ENCODE results near the gene DLG2.

Gene DLG2

DNA sequence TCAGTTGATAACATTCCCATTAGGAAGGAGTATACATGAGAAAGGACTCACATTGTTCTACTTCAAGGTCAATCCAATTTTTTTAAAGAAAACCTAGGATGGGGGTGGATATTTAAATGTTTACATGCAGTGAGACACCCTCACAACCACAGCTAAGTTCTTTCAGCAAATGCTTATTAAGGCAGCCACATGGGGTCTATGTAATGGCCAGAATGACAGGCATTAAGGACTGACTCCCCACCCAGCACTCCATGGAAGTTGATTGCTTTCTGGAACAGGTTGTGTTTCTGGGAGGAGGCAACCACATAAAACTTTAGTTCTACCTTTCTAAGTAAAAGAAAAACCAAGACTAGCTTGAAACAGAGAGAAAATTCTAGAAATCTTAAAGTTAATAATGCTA is 1678.9 kb downstream of the DLG2 start:
- DNase-seq, result peak; percentile 37

- no peak for DNase-seq
Measured at GRCh38 chr11:83945976-83946375, 1681.2 kb downstream of the DLG2 start.

- DNase-seq, result no peak
Measured at GRCh38 chr11:83941050-83941449, 1686.1 kb downstream of the DLG2 start.

GRCh38 chr11:83938148-83938547 is 1689.0 kb downstream of the DLG2 start:
- DNase-seq, result no peak

DNA sequence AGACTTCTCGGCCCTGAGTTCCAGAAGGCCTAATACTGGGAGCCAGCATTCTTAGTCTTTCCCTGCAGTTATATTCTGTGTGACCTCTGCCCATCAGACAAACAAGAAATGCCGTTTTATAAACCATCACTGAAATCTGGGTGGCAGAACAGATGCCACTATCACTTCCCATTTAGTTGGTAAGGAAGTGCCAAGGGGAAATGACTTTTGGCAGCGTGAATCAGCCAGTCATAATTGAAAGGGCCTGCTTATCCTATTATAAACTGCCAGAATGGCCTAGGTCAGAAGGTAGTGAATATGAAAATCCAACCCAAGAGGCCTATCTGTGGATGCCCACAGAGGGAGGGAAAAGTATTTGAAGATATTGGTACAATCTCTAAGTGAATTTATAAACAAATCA is 1694.1 kb downstream of the DLG2 start:
- DNase-seq, result peak; percentile 20

- no peak for DNase-seq
Measured at GRCh38 chr11:83927422-83927821, 1699.7 kb downstream of the DLG2 start.

DNA sequence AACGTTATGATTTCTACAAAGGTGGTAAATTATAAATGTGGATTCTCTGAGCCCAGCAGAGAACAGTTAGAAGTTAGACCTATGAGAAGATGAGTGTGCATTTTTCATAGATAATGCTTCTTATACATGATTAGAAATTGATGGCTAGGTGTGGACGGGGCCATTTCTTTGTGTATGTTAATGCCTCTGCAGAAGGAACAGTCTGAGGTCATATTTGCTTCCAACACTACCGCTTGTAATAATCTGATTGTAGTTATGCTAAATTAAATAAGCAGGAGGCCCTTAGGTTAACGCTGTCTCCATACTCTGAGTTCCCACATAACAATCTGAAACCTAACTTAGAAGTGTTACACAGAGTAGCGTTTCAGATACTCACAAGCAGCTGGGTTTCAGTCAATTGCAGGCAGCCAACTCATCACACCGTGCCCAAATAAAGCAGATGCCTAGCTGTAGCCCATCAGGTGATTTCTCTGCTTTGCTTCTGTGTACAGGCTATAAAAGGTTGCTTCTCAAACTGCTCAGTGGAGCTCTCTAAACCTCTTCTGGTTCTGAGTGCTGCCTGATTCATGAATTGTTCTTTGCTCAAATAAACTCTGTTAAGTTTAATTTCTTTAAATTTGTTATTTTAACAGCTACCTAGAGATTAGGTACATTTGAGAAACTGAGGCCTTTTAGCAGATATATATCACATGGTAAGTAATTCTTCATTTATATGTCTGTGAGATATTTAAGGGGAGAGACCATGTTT is 1702.2 kb downstream of the DLG2 start:
- no peak for DNase-seq

GRCh38 chr11:83923961-83924360 is 1703.2 kb downstream of the DLG2 start:
- DNase-seq, result peak; percentile 18

- no peak for DNase-seq
Measured at GRCh38 chr11:83922953-83923352, 1704.2 kb downstream of the DLG2 start.

- no peak for DNase-seq
Measured at GRCh38 chr11:83922318-83922717, 1704.8 kb downstream of the DLG2 start.

DNA sequence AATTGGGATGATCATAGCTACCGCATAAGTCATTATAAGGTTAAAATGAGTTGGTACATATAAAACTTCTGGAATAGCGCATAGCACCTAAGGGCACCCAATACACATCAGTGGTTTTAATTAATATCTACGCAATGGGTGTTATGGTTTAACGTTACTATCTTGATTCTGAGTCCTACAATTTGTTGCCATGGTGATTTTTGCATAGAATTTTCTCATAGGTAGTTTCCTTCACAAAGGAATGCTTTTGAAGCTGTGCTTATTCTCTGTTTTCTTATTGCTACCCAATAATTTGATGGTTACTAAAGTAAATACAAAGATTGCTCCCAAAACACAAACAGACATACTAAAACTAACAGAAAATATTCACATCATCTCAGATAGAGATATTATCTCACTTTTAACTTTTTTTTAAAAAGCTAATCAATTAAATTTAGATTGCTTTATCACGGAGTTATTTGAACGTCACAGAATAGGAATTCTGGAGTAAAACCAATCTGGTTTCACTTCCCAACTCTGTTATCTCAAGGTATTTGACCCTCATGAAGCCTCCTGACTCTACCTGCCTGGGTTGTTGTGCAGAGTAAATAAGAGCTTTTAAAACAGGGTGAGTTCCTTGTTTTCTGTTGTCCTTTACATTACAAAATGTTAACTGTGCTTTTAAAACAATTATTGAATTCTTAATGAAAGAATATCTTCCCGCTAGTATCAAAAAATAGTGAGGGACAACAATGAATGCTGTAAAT is 1705.5 kb downstream of the DLG2 start:
- DNase-seq, result no peak

DNA sequence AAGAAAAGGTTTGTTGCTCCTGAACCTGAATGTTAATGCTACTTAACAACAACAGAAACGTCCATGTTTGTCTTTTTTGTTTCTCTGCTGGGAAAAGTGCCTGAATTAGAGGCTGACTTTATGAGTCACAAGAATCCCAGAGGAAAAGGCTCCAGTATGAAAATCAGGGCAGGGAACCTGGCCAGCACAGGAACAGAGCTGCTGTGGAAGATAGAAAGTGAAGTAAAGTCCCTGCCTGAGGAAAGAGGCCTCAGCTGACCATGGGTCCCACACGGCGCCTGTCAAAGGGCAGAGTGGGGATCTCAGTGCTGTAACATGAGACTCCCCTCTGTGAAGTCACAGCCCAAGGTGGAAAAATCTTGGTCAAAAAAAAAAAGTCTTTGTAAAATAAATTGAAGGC is 1708.7 kb downstream of the DLG2 start:
- DNase-seq, result no peak

DNA sequence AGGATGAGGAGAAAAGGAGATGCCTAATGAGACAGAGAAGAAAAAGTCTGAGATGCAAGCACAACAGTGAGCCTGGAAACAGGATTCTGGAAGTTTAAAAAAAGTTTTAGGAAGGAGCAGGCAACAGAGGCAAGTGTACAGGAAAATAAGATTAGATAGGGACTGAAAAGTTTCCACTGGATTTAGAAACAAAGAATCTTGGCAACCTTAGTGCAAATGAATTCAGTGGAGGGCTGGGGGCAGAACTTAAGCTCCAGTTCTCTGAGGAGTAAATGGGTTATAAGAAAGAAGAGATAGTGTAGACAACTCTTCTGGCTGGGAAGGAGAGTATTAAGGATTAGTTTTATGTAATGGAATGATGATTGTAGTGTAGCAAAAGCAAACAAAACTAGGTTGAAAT is 1712.1 kb downstream of the DLG2 start:
- no peak for DNase-seq

DNA sequence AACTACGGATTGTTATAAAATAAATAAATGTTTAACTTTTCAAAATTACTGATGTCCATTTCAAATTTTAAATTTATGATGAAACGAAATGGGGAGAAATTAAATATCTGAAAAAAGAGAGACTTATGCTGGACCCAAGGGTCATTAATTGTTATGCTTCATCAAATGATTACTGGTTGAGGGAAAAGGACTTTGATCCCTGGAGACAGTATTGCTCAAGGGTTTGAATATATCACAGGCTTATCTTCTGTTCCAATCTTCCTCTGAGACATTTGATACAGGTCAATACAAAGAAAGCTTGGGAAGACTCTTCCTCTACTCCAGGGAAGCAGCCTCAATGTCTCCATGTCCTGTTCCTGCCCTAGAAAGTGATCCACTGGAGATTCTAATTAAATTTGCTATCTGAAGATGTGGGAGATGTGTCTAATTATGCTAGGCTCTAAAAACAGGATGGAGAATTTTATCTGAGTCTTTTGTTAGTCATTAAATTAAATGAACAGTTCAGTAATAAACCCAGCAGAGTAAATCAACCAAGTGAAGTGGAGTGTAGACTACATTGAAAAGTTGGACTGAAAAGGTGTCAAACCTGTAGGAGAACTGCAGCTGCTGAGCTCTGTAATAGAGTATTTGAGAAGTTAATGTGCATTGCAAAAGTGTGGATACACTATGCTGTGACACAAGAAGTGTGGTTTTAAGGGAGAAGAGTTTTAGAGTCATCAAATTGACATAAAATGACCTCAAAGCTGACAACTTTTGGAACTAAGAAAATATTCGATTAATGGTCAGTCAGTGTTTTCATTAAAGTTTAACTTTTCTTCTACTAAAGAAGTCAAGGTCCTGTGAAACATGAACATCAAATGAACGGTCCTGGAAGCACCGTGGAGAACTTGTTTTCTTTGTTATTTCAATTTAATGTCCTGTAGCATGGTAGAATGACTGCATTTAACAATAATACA is 1717.3 kb downstream of the DLG2 start:
- DNase-seq, result no peak

- DNase-seq, result no peak
Measured at GRCh38 chr11:83908298-83908856, 1718.8 kb downstream of the DLG2 start.

GRCh38 chr11:83895516-83895915 is 1731.6 kb downstream of the DLG2 start:
- no peak for DNase-seq

DNA sequence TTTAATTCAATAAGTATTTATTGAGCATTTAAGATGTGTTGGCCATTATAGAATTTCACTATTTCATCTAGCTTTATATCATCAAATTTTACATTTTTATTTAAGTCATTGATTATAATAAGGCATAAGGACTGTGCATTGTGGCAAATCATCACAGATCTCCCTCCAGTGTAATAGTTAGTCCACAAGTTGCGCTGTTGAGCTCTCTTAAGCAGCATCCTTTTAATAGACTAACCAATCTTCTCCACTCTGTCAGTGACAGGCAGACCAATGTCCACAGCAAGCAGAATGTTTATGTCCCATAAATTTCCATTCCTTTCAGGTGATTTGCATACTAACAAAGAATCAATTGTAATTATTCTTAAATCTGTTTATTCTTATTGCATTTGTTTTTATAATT is 1745.7 kb downstream of the DLG2 start:
- DNase-seq, result peak; percentile 21

DNA sequence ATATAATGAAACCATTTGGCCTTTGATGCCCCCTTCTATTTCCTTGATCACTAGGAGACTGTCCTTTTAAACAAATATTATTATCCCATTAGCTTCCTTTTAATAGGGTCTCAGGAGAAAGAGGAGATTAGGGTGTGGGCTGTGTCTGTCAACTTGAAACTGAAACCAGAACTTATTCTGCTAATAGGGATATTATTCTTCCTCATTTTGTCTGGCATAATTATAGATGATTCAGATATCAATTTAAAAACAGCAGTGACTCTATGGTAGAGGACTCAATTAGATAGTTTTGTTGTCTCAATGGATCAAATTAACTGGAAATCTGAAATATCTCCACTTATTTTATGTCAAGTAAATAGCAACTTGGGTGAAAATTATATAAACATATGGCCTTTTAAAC is 1756.1 kb downstream of the DLG2 start:
- peak; percentile 68 for DNase-seq

DNA sequence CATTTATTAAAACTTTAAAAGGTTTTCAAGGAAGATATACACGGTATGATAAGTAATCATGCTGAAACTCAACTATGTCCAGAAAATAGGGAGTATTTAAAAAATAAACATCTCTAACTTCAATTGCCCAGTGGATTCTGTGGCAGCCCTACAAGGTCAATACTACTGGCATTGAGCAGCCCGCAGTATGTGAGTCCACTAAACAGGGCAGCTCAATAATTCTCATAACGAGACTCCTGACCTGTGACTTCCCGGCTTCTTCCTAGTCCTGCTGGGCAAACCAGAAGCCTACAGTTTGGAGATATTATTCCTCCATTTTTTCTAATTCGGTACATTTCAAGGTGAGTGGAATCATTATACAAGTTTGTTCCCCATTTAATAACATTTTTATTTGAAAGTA is 1760.5 kb downstream of the DLG2 start:
- DNase-seq, result no peak

- no peak for DNase-seq
Measured at GRCh38 chr11:83865636-83866461, 1761.3 kb downstream of the DLG2 start.

DNA sequence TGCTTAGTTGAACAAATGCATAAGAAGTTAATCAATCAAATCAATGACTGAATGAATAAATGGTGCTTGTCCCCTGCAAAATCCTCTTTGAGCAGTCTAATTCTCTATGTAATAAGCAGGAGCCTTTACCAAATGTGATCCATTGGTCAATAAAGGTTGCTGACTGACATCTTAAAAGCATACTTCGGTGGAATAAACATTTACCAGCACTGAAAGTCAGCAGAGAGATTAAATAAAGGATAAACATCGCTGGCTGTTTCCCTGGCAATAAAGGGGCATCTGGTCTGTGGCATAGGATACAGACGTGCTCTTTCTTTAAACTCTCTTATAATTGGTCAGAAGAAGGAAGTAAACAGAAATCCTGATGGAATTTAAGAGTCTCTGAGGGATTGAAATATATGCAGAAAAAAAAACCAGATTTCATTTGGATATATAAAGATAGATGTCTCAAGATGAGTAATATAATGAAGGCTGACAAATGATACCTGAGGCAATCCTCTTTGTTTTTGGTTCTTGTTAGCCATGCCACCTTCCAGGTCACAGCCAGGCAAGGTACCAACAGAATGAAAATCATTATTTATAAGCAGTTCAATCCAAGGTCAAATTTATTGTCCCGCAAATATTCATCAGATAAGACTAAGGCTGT is 1762.6 kb downstream of the DLG2 start:
- no peak for DNase-seq

DNA sequence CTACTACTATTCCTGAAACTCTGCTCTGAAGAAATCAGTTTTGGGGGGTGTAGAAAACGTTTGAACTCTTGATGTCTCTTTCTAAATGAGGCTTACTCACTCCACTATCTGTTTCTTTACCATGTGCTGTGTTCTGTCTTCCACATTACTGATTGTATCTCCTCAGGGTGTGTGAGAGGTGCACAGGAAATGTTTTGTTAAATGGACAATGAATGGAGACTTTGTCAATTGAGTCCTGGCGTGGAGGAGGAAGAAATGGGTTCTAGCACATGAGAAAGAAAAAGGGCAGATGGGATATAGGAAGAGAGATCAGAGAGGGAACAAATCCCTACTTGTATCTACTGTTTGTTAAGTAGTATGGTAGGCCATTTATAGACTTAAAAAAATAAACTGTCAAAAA is 1763.9 kb downstream of the DLG2 start:
- DNase-seq, result no peak

All from NCI-H82 (cell line).